ENCODE data around the gene TM4SF4. TPM values are rescaled to one million over a fixed set of nuclear protein-coding genes. Genes with fewer than 3 reads are reported as not detected.
A peak's percentile ranks its signal among the peaks of the same experiment; 100 is the strongest.

TM4SF4 gene
- total RNA-seq, 1 donor from 2014 or later = not detected

DNA sequence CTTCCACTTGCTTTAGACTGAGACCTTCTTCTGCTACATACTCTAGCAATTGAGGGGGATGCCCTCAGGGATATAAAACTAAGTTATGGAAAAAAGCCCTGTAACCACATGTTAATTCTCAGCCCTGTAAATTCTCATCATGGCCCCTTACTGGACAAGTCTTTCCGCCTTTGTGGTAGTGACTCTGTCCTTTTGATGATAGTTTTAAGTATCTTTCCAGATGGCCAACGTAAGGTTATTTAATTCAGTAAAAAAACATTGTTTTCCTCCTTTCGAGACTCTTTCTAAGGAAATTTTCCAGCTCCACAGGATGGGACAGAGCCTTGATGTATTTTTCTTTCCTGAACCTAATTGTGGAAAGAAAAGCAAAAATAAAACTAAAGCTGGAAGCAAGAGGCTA, 25.3 kb upstream of the TM4SF4 start:
- Histone ChIP-seq H3K36me3 (no peaks in the 10 kb centered on the region), H3K4me3 (no peak overlapping the region), H3K9me3 (peaks cover 7% of the 10 kb centered on the region), H3K4me1 (peaks cover 22% of the 10 kb centered on the region), H3K27ac (peak overlapping the region; percentile 25), H3K27me3 (ENCODE audit: low read depth) (no peaks in the 10 kb centered on the region)
- intact Hi-C loops (cut with DNase I) = no loop called here
- no peak for DNase-seq
- no peak for ATAC-seq
- no peak for TF ChIP-seq CTCF (IDR thresholded peaks at IDR 0.05)

DNA sequence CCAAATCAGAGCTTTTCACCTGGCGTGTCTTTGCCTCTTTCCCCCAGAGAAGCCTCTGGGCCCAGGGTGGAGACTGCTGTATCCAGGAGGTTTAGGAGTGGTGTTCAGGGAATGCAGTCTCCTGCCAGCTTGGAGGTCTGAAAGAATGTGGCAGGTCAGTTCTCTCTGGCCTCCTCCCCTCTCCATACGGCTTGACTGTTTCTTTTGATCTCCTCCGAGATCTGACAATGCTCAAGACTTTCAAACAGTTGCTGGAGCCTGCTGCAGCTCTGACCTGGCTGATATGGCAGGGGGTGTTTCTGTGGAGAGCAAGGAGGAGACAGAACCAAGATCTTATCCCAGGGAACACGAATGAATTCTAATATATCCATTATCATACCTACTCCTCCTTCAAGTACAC, 24.7 kb upstream of the TM4SF4 start:
- intact Hi-C loops (cut with DNase I) = no loop called here
- Histone ChIP-seq H3K27me3 (ENCODE audit: low read depth) (no peaks in the 10 kb centered on the region), H3K27ac (peak overlapping the region; percentile 25), H3K4me1 (peaks cover 22% of the 10 kb centered on the region), H3K36me3 (no peaks in the 10 kb centered on the region), H3K4me3 (no peak overlapping the region), H3K9me3 (peaks cover 7% of the 10 kb centered on the region)
- TF ChIP-seq CTCF (IDR thresholded peaks at IDR 0.05) = no peak
- peak; percentile 57 to 80 for ATAC-seq
- no peak for DNase-seq

- Histone ChIP-seq H3K27ac (peak overlapping the region; percentile 25), H3K9me3 (peaks cover 7% of the 10 kb centered on the region), H3K36me3 (no peaks in the 10 kb centered on the region), H3K27me3 (ENCODE audit: low read depth) (no peaks in the 10 kb centered on the region), H3K4me3 (no peak overlapping the region), H3K4me1 (peaks cover 22% of the 10 kb centered on the region)
- TF ChIP-seq CTCF (IDR thresholded peaks at IDR 0.05) = no peak
- intact Hi-C loops (cut with DNase I) = no loop called here
- ATAC-seq = no peak
- no peak for DNase-seq
Measured at GRCh38 chr3:149450281-149450680, 24.2 kb upstream of the TM4SF4 start.

DNA sequence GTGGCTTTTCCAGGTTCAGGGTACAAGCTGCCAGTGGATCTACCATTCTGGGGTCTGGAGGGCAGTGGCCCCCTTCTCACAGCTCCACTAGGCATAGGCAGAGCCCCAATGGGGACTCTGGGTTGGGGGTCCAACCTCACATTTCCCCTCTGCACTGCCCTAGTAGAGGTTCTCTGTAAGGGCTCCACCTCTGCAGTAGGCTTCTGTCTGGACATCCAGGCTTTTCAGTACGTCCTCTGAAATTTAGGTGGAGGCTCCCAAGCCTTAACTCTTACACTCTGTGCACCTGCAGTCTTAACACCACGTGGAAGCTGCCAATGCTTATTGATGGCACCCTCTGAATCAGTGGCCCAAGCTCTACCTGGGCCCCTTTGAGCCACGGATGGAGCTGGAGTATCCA, 22.5 kb upstream of the TM4SF4 start:
- peaks cover 22% of the 10 kb centered on the region for H3K4me1 ChIP-seq
- no peak for TF ChIP-seq CTCF (IDR thresholded peaks at IDR 0.05)
- no peak overlapping the region for H3K27ac ChIP-seq
- intact Hi-C loops (cut with DNase I) = no loop called here
- DNase-seq (no peak), ATAC-seq (no peak)
- no peaks in the 10 kb centered on the region for H3K27me3 ChIP-seq (ENCODE audit: low read depth)
- H3K9me3 ChIP-seq = peaks cover 7% of the 10 kb centered on the region
- H3K4me3 ChIP-seq = no peak overlapping the region
- no peaks in the 10 kb centered on the region for H3K36me3 ChIP-seq

GRCh38 chr3:149453140-149453805, 21.2 kb upstream of the TM4SF4 start:
- H3K27me3 ChIP-seq (ENCODE audit: low read depth) = no peaks in the 10 kb centered on the region
- intact Hi-C loops (cut with DNase I) = no loop called here
- DNase-seq (no peak), ATAC-seq (no peak)
- no peak for TF ChIP-seq CTCF (IDR thresholded peaks at IDR 0.05)
- no peak overlapping the region for H3K27ac ChIP-seq
- no peak overlapping the region for H3K4me3 ChIP-seq
- H3K4me1 ChIP-seq = peaks cover 21% of the 10 kb centered on the region
- H3K36me3 ChIP-seq = no peaks in the 10 kb centered on the region
- H3K9me3 ChIP-seq = peaks cover 7% of the 10 kb centered on the region

Measured in lower lobe of right lung (tissue), 2 donors.